HG03045 (cell line): Measurements from ENCODE around the gene ARID1A.
"Not testable (repeated sequence)": the region's sequence is repeated elsewhere in the genome, so short reads cannot be mapped to it uniquely, and the experiment has no call there.

Experiments
- ATAC-seq: cut with Tn5 transposase; IDR thresholded peaks from one replicate; pipeline ENCODE4 v1.9.1; 2021; ENCODE audit warnings: mild to moderate bottlenecking, moderate library complexity; ENCODE audit not compliant: unreplicated experiment

ARID1A gene

GRCh38 chr1:26697978-26698849 lies 2.4 kb downstream of the ARID1A start:
- ATAC-seq, result no peak

GRCh38 chr1:26700711-26701110 lies 4.9 kb downstream of the ARID1A start:
- no peak for ATAC-seq

GRCh38 chr1:26701266-26701994 lies 5.6 kb downstream of the ARID1A start:
- no peak for ATAC-seq

- no peak for ATAC-seq
These were observed 6.3 kb downstream of the ARID1A start for GRCh38 chr1:26701995-26702679.

GRCh38 chr1:26702680-26703038 lies 6.8 kb downstream of the ARID1A start:
- ATAC-seq, result no peak

- ATAC-seq, result no peak
These were observed 7.7 kb downstream of the ARID1A start for GRCh38 chr1:26703478-26703877.

- no peak for ATAC-seq
These were observed 8.8 kb downstream of the ARID1A start for GRCh38 chr1:26704629-26705028.

- not testable (repeated sequence) for ATAC-seq
These were observed 9.4 kb downstream of the ARID1A start for GRCh38 chr1:26705227-26705626.

GRCh38 chr1:26705788-26706311 lies 10.0 kb downstream of the ARID1A start:
- ATAC-seq, result no peak

GRCh38 chr1:26706315-26706714 lies 10.5 kb downstream of the ARID1A start:
- no peak for ATAC-seq

GRCh38 chr1:26710811-26711210 lies 15.0 kb downstream of the ARID1A start:
- no peak for ATAC-seq

- no peak for ATAC-seq
These were observed 16.0 kb downstream of the ARID1A start for GRCh38 chr1:26711777-26712176.

- no peak for ATAC-seq
These were observed 21.2 kb downstream of the ARID1A start for GRCh38 chr1:26717017-26717491.

GRCh38 chr1:26719205-26719604 lies 23.4 kb downstream of the ARID1A start:
- ATAC-seq, result no peak

- no peak for ATAC-seq
These were observed 26.0 kb downstream of the ARID1A start for GRCh38 chr1:26721669-26722355.

GRCh38 chr1:26723013-26723991 lies 27.5 kb downstream of the ARID1A start:
- no peak for ATAC-seq

GRCh38 chr1:26724118-26724517 lies 28.3 kb downstream of the ARID1A start:
- ATAC-seq, result no peak

- no peak for ATAC-seq
These were observed 29.1 kb downstream of the ARID1A start for GRCh38 chr1:26724926-26725325.

- not testable (repeated sequence) for ATAC-seq
These were observed 30.1 kb downstream of the ARID1A start for GRCh38 chr1:26725904-26726303.
